HPDE6-E6E7 (cell line): Measurements from ENCODE around the gene VTI1B.
"Not testable (repeated sequence)": the region's sequence is repeated elsewhere in the genome, so short reads cannot be mapped to it uniquely, and the experiment has no call there.

Experiments used
- DNase-seq: peaks from one replicate; pipeline ENCODE4 v3.0.0; 2011; ENCODE audit warnings: missing footprints; ENCODE audit errors: extremely low spot score

VTI1B gene

DNA sequence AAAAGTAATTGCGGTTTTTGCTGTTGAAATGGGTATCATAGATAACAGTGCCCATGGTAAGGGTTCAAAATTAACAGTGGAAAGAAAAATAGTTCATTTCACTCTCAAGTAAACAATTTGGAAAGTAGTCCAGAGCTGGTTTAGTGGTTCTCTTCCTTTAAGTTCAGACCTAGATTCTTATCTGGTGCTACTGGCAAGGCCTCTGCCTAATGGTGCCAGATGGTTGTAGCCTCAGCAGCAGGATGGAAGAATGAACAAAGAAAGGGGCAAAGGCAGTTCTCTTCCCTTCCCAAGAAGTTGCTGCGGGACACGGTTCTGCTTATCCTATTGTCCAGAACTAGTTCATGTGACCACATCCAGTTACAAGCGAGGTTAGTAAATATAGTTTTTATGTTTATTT, 44.2 kb downstream of the VTI1B start:
- DNase-seq: no peak

DNA sequence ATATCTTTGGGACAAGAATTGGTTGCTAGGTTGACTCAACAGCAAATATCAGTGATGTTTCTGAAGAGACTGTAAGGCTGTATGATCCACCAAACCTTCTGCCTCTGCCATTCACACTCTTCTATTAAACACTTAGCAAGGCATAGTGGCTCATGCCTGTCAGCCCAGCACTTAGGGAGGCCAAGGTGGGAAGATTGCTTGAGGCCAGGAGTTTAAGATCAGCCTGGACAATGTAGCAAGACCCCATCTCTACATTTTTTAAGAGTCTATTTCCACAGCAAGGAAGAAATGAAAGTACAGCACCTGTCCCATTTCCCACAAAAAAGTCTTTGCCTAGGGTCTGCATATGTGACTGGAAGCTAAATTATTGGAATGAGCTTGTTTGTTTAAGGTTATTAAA, 46.9 kb downstream of the VTI1B start:
- DNase-seq: no peak

DNA sequence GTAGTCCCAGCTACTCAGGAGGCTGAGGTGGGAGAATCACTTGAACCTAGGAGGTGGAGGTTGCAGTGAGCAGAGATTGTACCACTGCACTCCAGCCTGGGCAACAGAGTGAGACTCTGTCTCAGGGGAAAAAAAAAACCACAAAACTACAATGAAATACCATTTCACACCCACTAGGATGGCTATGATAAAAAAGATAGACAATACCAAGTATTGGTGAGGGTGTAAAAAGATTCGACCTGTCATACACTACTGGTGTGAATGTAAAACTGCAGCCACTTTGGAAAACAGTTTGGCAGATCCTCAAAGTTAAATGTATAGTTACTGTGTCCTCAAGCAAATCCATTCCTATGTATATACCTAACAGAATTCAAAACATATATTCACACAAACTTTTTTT, 48.3 kb downstream of the VTI1B start:
- DNase-seq: not testable (repeated sequence)

DNA sequence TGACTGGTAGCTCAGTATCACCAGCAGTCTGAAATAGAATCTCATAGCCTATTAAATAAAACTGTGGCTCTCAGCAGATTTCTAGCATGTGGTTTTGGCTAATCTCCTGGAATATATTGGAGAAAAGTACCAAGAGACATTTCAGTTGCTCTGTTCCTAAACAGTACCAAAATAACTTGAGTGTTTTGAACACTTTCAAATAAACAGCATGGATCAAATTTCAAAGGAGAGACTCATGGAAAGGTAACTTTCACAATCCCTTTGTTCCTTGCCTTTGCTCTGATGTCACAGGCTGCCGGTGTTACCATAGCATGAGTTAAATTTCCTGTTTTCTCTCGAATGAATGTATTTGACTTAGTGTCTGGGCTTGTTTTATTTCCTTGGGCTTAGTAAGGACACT, 51.3 kb downstream of the VTI1B start:
- peak; percentile 80 for DNase-seq

DNA sequence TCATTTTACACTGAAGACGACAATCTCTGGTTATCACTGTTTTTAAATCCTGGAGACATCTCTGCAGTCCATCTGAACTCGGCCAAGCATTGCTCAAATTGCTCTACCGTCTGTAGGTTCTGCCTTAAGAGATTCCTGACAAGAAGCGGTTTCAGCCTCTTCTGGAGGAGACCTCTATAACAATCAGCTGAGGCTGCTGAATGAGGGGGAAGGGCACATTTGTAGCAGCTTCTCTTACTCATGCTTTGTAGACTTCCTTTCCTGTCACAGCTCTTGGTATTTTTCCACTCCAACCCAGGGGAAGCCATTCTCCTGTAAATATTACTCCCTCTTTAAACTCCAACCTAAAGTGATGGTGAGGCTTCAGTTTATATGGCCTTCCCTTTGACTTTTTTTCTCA, 51.8 kb downstream of the VTI1B start:
- peak; percentile 52 for DNase-seq

DNA sequence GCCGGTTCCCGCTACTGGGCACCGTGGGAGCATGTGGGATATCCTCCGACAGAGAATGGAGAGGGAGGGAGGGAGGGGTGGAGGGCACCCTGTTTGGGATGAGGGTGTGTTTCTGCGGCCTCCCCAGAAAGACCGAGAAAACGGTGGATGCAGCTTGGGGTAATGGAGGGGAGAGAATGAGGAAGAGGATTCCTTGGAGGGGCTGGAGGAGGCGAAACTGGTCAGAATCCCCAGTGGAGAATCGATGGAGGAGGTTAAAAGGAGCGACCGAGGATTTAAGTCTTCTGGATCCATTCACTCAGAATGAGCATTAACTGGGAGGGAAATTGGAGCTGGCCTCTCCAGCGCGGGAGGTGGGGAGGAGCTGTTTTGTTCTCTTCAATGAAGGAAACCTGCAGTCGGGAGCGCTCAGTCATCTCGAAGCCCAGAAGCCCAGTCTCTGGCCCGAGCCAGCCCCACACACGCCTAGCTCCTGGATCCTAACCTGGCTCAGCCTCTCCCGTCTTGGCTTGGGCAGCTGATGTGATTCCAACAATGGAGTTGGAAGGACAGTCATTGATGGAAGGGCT, 54.1 kb downstream of the VTI1B start:
- no peak for DNase-seq

DNA sequence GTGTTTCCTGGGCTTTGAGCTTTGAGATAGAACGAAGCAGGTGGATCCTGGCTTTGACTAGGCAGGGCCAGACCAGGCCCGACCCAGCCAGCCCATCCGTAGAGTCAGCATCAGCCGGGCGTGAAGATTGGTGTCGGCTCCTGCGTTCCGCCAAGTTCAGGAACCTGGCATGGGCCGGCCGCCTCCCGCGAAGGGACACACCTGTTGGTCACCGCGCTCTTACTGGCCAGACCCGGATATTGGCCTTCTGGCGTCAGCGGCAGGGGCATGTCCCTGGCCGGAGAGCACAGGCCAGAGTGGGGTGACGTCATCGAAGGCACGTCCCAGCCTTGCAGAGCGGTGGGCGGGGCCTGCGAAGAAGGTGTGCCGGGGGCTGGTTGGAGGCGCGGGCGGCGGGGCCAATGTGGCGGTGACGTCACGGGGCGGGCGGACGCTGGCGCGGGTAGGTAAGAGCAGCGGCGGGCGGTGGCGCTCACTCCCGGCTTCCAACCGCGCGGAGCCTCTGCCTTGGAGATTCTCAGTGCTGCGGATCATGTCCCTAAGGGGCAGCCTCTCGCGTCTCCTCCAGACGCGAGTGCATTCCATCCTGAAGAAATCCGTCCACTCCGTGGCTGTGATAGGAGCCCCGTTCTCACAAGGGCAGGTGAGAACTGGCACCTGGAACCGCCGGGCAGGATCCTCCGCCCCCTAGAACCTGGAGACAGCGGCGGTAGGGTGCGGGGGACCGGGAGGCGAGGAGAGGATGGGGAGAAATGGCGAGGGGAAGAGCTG, 54.8 kb downstream of the VTI1B start, which contains the start of gene ARG2:
ARG2 (plus strand) TSS at position 475 of the 771 bp plus-strand sequence; CDS start at position 533, 58 bp downstream.
- DNase-seq: peak; percentile 85

DNA sequence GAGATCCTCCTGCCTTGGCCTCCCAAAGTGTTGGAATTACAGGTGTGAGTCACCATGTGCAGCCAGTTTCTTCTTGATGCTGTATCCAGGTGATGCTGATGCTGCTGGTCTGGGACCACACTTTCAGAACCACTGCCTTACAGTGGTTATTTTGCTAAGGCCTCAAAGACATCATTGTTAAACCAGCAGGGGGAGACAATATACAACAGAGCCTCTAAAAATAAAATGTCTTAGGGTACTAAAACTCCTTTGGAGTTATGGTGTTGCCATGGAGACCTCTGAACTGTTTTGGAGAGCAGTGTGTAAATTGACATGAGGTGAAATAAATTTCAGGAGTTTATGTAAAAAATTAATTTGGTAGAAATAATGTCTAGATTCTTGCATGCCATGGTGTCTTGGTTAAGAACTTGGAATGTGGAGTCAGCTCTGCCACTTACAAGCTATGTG, 55.8 kb downstream of the VTI1B start:
- peak; percentile 54 for DNase-seq

DNA sequence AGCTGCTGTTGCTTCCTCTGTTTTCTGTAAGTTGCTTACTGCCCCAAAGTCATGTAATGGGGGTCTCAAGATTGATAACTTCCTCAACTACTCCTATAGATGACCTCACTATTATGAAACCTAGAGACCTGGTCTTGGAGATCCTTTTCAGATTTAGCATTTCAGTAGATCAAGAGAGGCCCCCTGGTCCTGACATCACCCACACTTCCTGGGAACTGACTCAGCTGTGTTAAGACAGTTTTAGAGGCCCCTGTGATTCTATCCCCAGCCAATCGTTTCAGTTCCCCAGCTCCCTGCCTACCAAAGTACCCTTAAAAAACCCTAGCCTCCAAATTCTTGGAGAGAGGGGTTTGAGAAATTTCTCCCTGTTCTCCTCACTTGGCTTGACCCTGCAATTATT, 63.9 kb downstream of the VTI1B start:
- no peak for DNase-seq

DNA sequence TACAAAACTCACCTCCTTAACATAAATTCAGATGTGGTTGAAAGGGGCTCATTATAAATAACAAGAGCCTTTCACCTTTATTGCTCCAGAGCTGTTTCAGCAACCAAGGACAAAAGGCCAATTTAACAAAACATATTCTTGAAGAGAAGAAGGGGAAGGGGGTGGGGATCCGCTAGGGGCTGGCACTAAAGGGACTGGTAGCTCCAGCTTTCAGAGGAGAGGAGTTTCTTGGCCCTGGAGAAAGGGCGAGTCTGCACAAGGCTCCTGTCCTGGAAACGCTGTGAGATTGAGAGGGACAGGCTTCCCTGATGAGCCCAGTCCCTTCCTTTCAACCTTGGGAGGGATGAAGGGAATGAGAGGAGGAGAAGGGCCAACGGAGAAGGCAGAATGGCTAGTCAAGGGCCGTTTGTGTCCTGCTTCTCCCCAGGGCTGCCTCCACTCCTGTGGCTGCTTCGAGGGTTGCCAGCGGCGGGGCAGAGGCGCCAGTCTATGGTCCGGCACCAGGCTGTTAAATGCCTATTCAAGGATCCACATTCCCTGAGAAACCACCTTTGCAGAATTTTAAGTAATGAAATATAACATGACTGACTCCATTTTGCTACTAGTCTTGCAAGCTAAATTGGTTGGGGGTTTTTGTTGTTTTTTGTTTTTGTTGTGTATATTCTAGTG, 64.7 kb downstream of the VTI1B start:
- no peak for DNase-seq

DNA sequence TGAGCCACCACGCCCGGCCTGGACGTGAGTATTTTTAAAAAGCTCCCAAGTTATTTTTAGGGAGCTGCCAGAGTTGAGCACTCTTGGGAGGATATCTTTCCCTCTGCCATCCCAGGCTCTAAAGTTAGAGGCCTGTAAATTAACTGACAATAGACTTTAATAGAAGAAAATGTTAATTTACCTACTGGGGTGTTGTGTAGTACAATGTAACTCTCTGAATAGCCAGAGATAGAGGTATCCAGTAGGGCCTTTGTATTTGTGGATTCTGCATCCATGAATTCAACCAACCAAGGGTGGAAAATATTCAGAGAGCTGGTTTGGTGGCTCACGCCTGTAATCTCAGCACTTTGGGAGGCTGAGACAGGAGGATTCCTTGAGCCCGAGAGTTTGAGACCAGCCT, 66.8 kb downstream of the VTI1B start:
- DNase-seq: no peak

DNA sequence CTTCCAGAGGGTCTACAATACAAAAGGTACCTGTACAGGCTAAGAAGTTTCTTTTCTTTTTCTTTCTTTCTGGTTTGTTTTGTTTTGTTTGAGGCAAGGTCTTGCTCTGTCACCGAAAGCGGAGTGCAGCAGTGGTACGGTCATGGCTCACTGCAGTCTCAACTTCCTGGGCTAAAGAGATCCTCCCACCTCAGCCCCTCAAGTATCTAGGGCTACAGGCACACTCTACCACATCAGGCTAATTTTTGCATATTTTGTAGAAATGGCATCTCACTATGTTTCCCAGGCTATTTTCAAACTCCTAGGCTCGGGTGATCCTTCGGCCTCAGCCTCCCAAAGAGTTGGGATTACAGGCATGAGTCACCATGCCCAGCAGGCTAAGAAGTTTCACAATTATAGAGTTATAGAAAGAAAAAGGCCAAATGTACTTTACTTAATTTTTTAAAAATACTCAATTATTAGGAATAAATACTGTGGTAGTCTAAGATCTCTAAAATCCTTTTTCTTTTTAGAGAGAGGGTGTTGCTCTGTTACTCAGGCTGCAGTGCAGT, 71.4 kb downstream of the VTI1B start:
- DNase-seq: no peak

DNA sequence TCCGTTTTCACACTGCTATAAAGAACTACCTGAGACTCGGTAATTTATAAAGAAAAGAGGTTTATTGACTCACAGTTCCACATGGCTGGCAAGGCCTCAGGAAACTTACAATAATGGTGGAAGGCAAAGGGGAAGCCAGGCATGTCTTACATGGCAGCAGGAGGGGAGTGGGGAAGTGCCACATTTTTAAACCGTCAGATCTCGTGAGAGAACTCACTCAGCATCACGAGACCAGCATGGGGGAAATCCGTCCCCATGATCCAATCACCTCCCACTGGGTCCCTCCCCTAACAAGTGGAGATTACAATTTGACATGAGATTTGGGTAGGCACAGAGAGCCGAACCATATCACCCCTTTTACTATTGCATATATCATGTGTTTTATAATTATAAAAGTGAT, 72.4 kb downstream of the VTI1B start:
- no peak for DNase-seq

DNA sequence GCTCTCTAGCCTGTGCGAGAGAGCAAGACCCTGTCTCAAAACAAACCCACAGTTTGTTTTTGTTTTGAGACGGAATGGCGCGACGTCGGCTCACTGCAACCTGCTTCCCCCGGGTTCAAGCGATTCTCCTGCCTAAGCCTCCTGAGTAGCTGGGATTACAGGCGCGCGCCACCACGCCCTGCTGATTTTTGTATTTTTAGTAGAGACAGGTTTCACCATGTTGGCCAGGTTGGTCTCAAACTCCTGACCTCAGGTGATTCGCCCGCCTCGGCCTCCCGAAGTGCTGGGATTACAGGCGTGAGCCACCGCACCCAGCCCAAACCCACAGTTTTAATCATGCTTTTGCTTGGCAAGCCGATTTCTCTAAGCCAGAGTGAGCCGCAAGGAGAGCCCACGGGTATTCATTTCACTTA, 73.9 kb downstream of the VTI1B start:
- DNase-seq: not testable (repeated sequence)

DNA sequence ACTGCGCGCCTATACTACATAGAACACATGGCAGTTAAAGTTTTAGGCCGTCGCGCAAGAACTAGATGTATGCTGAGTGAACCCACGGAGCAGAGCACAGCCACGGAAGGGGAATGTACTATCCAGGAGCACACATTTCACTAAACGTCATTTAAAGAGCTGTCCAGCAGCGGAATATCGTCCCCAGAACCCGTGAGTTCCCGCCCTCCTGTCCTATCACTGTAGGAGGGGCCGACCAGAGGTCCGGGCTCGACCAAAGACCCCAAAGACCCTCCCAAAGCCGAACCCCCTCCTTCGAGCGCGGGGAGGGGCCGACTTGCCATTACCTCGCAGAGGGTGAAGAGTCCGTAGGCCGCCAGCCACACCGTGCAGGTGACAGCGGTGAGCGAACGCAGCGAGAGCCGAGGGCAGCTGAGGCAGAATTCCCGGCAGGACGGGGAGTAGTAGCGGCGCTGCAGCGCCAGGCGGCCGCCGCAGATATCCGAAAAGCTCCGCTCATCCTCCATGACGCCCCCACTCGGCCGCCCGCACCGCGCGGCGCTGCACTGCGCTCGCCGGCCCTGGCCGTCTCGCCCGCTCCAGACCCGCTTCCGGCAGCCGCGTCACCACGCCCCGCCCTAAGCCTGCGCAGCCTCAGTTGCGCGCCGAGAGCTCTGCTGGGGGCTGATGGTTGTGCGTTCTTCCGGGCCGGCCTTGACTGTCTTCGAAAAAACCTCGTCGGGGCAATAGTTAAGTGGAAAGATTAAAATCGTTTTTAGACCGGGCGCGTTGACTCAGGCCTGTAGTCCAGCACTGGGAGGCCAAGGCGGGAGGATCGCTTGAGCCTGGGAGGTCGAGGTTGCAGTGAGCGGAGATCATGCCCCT, 74.5 kb downstream of the VTI1B start, which contains the start of gene PIGH:
PIGH (minus strand) TSS at position 571 of the 864 bp plus-strand sequence; CDS start at position 506, 65 bp downstream.
- peak; percentile 91 for DNase-seq
